GM18861 (cell line): ENCODE results near the gene RIGI.
"Not testable (repeated sequence)": the region's sequence is repeated elsewhere in the genome, so short reads cannot be mapped to it uniquely, and the experiment has no call there.

ENCODE experiments used
- ATAC-seq: cut with Tn5 transposase; IDR thresholded peaks from one replicate; pipeline ENCODE4 v1.9.1; 2021; ENCODE audit not compliant: unreplicated experiment

RIGI gene

GRCh38 chr9:32533336-32533735 lies 7.3 kb upstream of the RIGI start:
- ATAC-seq = no peak

DNA sequence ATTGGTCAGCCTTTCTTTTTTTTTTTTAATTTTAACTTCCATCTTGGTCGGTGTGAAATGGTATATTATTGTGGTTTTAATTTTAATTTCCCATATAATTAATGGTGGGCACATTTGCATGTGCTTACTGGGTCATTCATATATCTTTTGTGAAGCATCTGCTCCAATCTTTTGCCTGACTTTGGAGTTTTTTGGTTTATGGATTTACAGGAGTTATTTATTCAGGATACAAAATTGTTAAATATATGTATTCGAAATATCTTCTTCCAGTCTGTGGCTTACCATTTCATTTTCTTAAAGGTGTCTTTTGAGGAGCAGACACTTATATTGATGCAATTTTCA lies 682 bp upstream of the RIGI start:
- peak; percentile 1 for ATAC-seq

DNA sequence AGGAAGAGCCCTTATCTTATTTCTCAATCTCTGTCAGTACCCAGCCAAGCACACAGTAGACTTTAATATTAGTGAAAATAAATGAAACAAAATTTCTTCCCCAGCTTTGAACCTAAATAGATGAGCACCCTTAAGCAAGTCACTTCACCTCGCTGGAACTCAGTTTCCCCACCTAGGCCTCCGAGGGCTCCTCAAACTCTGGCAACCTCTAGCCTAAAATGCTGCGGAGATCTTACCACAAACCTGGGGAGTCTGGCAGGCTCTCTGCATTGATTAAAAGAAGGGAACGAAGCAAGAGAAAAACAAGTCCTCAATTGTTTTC lies 326 bp downstream of the RIGI start:
- ATAC-seq = no peak

DNA sequence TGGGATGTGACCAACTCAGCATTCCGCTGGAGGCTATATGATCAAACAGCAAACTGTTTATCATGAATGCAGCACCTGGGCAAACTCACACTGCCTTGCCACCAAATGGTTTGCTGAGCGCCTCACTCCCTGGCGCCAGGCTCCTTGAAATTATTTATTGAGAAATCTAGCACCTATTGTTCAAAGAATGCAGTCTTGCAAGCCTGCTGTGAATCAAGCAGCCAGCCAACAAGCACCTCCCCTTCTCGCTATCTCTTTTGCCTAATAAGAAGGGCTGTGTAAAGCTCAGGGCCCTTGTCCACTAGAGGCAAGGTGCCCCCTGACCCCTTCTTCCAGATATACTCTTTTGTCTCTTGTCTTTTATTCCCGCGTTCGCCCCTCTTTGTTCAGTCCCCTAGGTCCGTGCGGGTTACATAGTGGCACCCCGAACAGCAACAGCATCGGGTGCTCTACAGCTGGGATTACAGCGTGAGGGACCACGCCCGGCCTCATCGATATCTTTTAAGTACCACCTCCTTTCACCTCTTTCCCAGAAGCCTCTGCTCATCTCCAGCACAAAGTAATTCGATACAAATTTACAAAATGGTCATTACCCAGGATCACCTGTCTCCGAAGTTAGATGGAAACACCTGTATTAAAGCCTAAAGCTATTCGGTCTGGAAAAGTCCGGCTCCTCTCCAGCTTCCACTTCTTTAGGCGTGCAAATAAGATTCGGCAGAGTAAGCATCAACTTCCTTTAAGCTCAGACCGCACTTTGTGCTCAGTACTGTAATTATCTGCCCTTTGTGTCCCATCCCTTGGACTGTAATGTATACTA lies 896 bp downstream of the RIGI start:
- no peak for ATAC-seq

- not testable (repeated sequence) for ATAC-seq
These were observed 1.5 kb downstream of the RIGI start for GRCh38 chr9:32524558-32524891.

GRCh38 chr9:32523910-32524309 lies 2.1 kb downstream of the RIGI start:
- no peak for ATAC-seq

- no peak for ATAC-seq
These were observed 7.7 kb downstream of the RIGI start for GRCh38 chr9:32518276-32518675.

- ATAC-seq = no peak
These were observed 9.8 kb downstream of the RIGI start for GRCh38 chr9:32516241-32516640.

DNA sequence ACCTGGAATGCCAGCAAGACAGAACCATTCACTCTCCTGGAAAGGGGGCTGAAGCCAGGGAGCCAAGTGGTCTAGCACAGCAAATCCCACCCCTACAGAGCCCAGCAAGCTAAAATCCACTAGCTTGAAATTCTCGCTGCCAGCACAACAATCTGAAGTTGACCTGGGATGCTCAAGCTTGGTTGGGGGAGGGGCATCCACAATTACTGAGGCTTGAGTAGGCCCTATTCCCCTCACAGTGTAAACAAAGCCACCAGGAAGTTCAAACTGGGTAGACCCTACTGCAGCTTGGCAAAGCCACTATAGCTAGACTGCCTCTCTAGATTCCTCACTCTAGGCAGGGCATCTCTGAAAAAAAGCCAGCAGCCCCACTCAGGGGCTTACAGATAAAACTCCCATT lies 17.3 kb downstream of the RIGI start:
- no peak for ATAC-seq

- no peak for ATAC-seq
These were observed 23.0 kb downstream of the RIGI start for GRCh38 chr9:32503008-32503407.

DNA sequence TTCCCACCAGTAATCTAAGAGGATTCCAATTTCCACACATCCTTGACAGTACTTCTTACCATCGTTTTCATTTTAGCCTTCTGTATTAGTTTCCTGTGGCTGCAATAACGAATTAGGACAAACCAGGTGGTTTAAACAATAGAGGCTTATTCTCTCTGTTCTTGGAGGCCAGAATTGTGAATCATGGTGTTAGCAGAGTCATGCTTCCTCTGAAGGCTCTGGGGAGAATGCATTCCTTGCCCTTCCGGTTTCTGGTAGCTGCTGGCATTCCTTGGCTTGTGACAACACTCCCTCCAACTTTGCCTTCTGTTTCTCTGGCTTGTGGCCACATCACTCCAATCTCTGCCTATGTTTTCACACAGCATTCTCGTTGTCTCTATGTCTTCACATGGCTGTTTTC lies 23.5 kb downstream of the RIGI start:
- ATAC-seq = no peak

DNA sequence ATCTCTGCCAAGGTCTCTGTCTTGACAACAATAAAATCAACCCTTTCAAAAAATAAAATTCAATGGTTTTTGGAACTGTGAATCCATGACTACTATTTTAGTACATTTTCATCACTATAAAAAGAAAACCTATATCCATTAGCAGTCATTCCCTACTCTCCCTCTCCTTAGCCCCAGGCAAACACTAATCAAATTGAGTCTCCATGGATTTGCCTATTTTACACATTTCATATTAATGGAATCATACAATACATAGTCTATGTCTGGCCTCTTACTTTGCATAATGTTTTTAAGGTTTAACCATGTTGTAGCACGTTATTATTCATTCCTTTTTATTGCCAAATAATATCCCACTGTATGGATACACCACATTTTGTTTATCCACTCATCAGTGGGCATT lies 24.1 kb downstream of the RIGI start:
- no peak for ATAC-seq

GRCh38 chr9:32500768-32501167 lies 25.2 kb downstream of the RIGI start:
- peak; percentile 58 for ATAC-seq

- no peak for ATAC-seq
These were observed 28.1 kb downstream of the RIGI start for GRCh38 chr9:32497921-32498320.

- ATAC-seq = no peak
These were observed 35.4 kb downstream of the RIGI start for GRCh38 chr9:32490601-32491000.

DNA sequence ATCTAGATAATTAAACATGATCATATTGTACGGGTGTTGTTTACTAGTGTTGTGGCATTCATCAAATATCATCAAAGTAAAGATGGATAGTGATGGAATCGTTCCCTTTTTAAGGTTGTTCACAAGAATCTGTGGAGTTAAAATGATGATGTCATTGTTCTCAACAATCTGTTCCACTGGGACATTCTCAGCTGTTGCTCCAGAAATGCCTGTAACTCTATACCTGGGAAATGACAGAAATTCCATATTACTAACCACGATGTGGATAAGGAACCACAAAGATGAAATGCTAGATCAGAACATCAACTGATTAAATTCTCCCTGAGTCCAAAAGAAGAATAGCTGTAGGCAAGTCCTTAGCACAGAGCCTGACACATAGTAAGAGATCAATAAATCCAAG lies 38.0 kb downstream of the RIGI start:
- ATAC-seq = no peak

- ATAC-seq = no peak
These were observed 39.0 kb downstream of the RIGI start for GRCh38 chr9:32486839-32487562.

GRCh38 chr9:32483343-32483742 lies 42.7 kb downstream of the RIGI start:
- no peak for ATAC-seq
